Neural progenitor cell (in vitro differentiated cells): ENCODE results near the gene LRFN4.

ENCODE experiments used
- EZH2 ChIP-seq: fragments of 200-600 bp; sonication (generic); IDR thresholded peaks from 2 replicates; pipeline ENCODE4 v1.6.1; 2017; ENCODE audit warnings: antibody characterized with exemption, mild to moderate bottlenecking, moderate library complexity
- TF ChIP-seq, protein P1 (sequence below): fragments of 200-600 bp; sonication (generic); IDR thresholded peaks from 2 replicates; pipeline ENCODE4 v1.5.1; 2017; ENCODE audit warnings: antibody characterized with exemption, mild to moderate bottlenecking

DNA sequence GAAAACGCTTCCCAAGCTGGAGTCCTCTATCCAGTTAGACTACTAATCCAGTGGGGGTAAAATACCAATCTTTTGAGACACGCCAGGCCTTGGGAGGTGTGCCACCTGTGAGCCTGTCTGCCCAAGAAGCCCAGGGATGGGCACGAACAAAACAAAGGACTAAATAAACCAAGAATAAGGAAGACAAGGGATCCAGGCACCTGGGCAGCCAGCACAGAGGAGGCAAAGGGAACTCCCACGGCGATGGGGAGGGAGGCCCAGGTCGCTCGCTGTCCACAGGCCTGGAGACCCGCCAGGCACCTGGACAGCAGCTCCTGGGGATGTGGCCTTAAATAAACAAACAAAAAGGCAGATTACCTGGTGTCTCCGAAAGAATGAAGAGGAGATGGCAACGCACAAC lies 31.4 kb downstream of the LRFN4 start:
- TF ChIP-seq, protein P1, sequence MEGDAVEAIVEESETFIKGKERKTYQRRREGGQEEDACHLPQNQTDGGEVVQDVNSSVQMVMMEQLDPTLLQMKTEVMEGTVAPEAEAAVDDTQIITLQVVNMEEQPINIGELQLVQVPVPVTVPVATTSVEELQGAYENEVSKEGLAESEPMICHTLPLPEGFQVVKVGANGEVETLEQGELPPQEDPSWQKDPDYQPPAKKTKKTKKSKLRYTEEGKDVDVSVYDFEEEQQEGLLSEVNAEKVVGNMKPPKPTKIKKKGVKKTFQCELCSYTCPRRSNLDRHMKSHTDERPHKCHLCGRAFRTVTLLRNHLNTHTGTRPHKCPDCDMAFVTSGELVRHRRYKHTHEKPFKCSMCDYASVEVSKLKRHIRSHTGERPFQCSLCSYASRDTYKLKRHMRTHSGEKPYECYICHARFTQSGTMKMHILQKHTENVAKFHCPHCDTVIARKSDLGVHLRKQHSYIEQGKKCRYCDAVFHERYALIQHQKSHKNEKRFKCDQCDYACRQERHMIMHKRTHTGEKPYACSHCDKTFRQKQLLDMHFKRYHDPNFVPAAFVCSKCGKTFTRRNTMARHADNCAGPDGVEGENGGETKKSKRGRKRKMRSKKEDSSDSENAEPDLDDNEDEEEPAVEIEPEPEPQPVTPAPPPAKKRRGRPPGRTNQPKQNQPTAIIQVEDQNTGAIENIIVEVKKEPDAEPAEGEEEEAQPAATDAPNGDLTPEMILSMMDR: no peak
- no peak for TF ChIP-seq EZH2
